Smooth muscle cell (in vitro differentiated cells): ENCODE measurements around the gene VCX3A. TPM values are rescaled to one million over a fixed set of nuclear protein-coding genes. Genes with fewer than 3 reads are reported as not detected.

Experiments used
- DNase-seq: peaks from one replicate; lab custom pipeline; 2025; ENCODE audit not compliant: unreplicated experiment; lab: John Stamatoyannopoulos, UW
- H2AFZ ChIP-seq: fragments of 200-600 bp; sonication (generic); 2 replicates; pipeline ENCODE4 v1.6.0; 2016; ENCODE audit warnings: antibody characterized with exemption, low read depth, mild to moderate bottlenecking
- H3F3A ChIP-seq: fragments of 200-600 bp; sonication (generic); 2 replicates; pipeline ENCODE4 v1.6.0; 2017; ENCODE audit warnings: antibody characterized with exemption, low read depth
- H3K27ac ChIP-seq: fragments of 200-600 bp; sonication (generic); 2 replicates; pipeline ENCODE4 v1.5.1; 2016; ENCODE audit warnings: low read depth, mild to moderate bottlenecking
- H3K27me3 ChIP-seq: fragments of 200-600 bp; sonication (generic); 2 replicates; pipeline ENCODE4 v1.6.1; 2016; ENCODE audit warnings: low read depth, mild to moderate bottlenecking
- H3K36me3 ChIP-seq: fragments of 200-600 bp; sonication (generic); 2 replicates; pipeline ENCODE4 v1.5.1; 2016; ENCODE audit warnings: low read depth
- H3K4me1 ChIP-seq: fragments of 200-600 bp; sonication (generic); 2 replicates; pipeline ENCODE4 v1.5.1; 2016; ENCODE audit warnings: low read depth
- H3K4me2 ChIP-seq: fragments of 200-600 bp; sonication (generic); 2 replicates; pipeline ENCODE4 v1.6.0; 2016; ENCODE audit warnings: mild to moderate bottlenecking
- H3K4me3 ChIP-seq: fragments of 200-600 bp; sonication (generic); 2 replicates; pipeline ENCODE4 v1.5.1; 2016; ENCODE audit warnings: mild to moderate bottlenecking
- H3K79me2 ChIP-seq: fragments of 200-600 bp; sonication (generic); 2 replicates; pipeline ENCODE4 v1.6.0; 2016; ENCODE audit warnings: low read depth, mild to moderate bottlenecking
- H3K9ac ChIP-seq: fragments of 200-600 bp; sonication (generic); 2 replicates; pipeline ENCODE4 v1.6.0; 2016; ENCODE audit warnings: low read depth
- H3K9me3 ChIP-seq: fragments of 200-600 bp; sonication (generic); replicated peaks from 2 replicates; pipeline ENCODE4 v1.5.1; 2016; ENCODE audit warnings: low read depth
- H4K20me1 ChIP-seq: fragments of 200-600 bp; sonication (generic); 2 replicates; pipeline ENCODE4 v1.6.0; 2016; ENCODE audit warnings: low read depth
- CTCF ChIP-seq: fragments of 200-600 bp; sonication (generic); IDR thresholded peaks from 2 replicates; pipeline ENCODE4 v1.5.1; 2017; ENCODE audit warnings: borderline replicate concordance, mild to moderate bottlenecking, antibody characterized with exemption; ENCODE audit not compliant: insufficient read depth, poor library complexity, severe bottlenecking
- WGBS: methylation state at CpG from one replicate; pipeline ENCODE4 v1.1.7; 2016; ENCODE audit warnings: low lambda C conversion rate; 5-methylcytosine and 5-hydroxymethylcytosine counted together
- polyA plus RNA-seq: library from polyadenylated mRNA; unstranded; fragments of >200 nt; fragmentation: Nextera tagmentation; extraction: Ambion mirVana; gene quantifications from 2 replicates; pipeline ENCODE4 v1.2.1, GENCODE V29; 2016
- total RNA-seq: library from RNA; depleted of rRNA; stranded (reverse); fragments of >200 nt; gene quantifications from 2 replicates; pipeline ENCODE4 v1.2.3, GENCODE V29; 2014

VCX3A gene
- total and polyA plus RNA-seq, 2 experiments from 2014 or later, result 0.91 TPM; not detected in 1

GRCh38 chrX:6498324-6498723 is 36.6 kb downstream of the VCX3A start:
- H4K20me1 ChIP-seq, result no peaks in the 10 kb centered on the region
- H3K4me2 ChIP-seq, result no peak overlapping the region
- H3K4me1 ChIP-seq, result no peaks in the 10 kb centered on the region
- no peak overlapping the region for H3K27ac ChIP-seq
- WGBS, result 60% methylated on average over 2 of the region's 2 CpGs
- no peaks in the 10 kb centered on the region for H3F3A ChIP-seq
- TF ChIP-seq CTCF, result no peak
- no peaks in the 10 kb centered on the region for H3K79me2 ChIP-seq
- DNase-seq, result no peak
- H3K9me3 ChIP-seq, result no peaks in the 10 kb centered on the region
- no peak overlapping the region for H3K9ac ChIP-seq
- H3K36me3 ChIP-seq, result no peaks in the 10 kb centered on the region
- no peaks in the 10 kb centered on the region for H3K27me3 ChIP-seq
- H3K4me3 ChIP-seq, result no peak overlapping the region
- no peak overlapping the region for H2AFZ ChIP-seq
